Measurements from ENCODE around the gene CHAT. TPM values are rescaled to one million over a fixed set of nuclear protein-coding genes. Genes with fewer than 3 reads are reported as not detected.

The CHAT gene
- total RNA-seq, 3 donors from 2014 or later: not detected

DNA sequence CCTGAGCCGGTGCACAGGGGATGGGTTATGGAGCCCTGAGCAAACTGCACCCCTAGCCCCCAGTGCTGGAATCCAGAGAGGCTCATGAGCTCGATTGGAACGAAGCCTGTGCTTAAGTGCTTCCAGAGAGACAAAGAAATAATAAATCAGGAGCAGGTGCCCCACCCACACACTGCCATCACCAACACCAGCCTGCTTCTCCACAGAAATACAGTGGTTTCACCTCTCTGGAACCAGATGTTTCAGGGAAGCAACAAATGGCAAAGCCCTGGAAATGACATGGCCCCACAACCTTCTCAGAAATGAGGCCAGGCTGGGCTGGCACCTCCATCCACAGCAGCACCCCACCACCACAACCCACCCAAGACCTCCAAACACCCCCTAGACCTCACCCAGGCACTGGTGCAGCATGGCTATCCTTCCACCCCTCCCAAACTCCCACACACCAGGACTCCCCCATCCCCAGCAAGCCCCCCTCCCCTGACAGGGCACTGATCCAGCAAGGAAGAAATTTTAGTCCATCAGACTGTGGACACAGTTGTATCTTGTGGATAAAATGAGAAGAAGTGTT, 7.8 kb upstream of the CHAT start:
- intact Hi-C loops (cut with DNase I; ENCODE audit: low total_unique reads): no loop called here
- DNase-seq (ENCODE audit: low spot score in 2 of 2): peak in 1 of 2 donors; percentile 40
- H3K4me1 ChIP-seq: peaks cover 0 to 2% of the 10 kb centered on the region in 2 donors

DNA sequence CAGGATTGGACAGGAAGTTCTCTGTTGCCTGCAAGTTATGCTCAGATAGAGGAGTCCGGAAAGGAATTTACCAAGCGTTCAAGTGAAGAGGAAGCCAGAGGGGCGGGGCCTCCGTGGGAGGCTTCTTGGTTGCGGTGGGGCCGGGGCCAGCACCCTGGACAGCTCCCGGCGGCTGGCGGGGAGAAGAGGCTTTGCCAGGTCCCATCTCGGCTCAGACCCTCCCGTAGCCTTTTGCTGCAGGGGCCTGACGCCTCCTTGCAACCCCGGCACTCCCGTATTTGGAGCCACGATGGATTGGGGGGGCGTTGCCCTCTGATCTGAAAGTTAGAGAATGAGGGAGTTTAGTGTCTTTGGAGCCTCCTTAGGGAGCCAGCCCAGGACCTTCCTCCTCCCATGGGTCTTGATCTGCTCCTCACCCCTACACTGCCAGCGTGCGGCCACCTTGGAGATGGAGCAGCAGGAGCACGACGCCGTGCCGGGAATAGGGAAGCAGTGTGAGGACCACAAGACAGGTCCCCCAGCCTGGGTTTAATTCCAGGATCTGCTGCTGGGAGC, 6.8 kb upstream of the CHAT start:
- no peaks in the 10 kb centered on the region for H3K9me3 ChIP-seq
- TF ChIP-seq, protein P1, sequence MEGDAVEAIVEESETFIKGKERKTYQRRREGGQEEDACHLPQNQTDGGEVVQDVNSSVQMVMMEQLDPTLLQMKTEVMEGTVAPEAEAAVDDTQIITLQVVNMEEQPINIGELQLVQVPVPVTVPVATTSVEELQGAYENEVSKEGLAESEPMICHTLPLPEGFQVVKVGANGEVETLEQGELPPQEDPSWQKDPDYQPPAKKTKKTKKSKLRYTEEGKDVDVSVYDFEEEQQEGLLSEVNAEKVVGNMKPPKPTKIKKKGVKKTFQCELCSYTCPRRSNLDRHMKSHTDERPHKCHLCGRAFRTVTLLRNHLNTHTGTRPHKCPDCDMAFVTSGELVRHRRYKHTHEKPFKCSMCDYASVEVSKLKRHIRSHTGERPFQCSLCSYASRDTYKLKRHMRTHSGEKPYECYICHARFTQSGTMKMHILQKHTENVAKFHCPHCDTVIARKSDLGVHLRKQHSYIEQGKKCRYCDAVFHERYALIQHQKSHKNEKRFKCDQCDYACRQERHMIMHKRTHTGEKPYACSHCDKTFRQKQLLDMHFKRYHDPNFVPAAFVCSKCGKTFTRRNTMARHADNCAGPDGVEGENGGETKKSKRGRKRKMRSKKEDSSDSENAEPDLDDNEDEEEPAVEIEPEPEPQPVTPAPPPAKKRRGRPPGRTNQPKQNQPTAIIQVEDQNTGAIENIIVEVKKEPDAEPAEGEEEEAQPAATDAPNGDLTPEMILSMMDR (IDR thresholded peaks at IDR 0.05): no peak
- TF ChIP-seq POLR2A (IDR thresholded peaks at IDR 0.05) (no peak), POLR2AphosphoS5 (IDR thresholded peaks at IDR 0.05) (no peak)
- no peak overlapping the region for H3K4me3 ChIP-seq
- H3K4me1 ChIP-seq: peaks cover 0 to 2% of the 10 kb centered on the region in 2 donors
- H3K27me3 ChIP-seq: peaks cover 7 to 82% of the 10 kb centered on the region in 2 donors
- DNase-seq (ENCODE audit: low spot score in 2 of 2): peak in 1 of 2 donors; percentile 57
- intact Hi-C loops (cut with DNase I; ENCODE audit: low total_unique reads): no loop called here
- H3K27ac ChIP-seq: no peak overlapping the region
- no peaks in the 10 kb centered on the region for H3K36me3 ChIP-seq

More for the DNA sequence above, 7.8 kb upstream of the CHAT start:
- no peak overlapping the region for H3K27ac ChIP-seq
- H3K4me3 ChIP-seq: no peak overlapping the region
- H3K36me3 ChIP-seq: no peaks in the 10 kb centered on the region
- H3K9me3 ChIP-seq: no peaks in the 10 kb centered on the region
- TF ChIP-seq POLR2A (IDR thresholded peaks at IDR 0.05): no peak
- no peak for TF ChIP-seq POLR2AphosphoS5 (IDR thresholded peaks at IDR 0.05)
- TF ChIP-seq, protein P1 (IDR thresholded peaks at IDR 0.05): no peak
- peaks cover 7 to 79% of the 10 kb centered on the region in 2 donors for H3K27me3 ChIP-seq

GRCh38 chr10:49608166-49609005, 5.5 kb upstream of the CHAT start:
- TF ChIP-seq, protein P1 (IDR thresholded peaks at IDR 0.05): no peak
- TF ChIP-seq POLR2A (IDR thresholded peaks at IDR 0.05) (no peak), POLR2AphosphoS5 (IDR thresholded peaks at IDR 0.05) (no peak)

GRCh38 chr10:49609006-49609282, 4.9 kb upstream of the CHAT start:
- no peaks in the 10 kb centered on the region for H3K9me3 ChIP-seq
- no peak overlapping the region for H3K4me3 ChIP-seq
- DNase-seq (ENCODE audit: low spot score in 2 of 2): peak in 1 of 2 donors; percentile 38
- intact Hi-C loops (cut with DNase I; ENCODE audit: low total_unique reads): no loop called here
- no peaks in the 10 kb centered on the region for H3K36me3 ChIP-seq
- H3K27me3 ChIP-seq: peaks cover 7 to 83% of the 10 kb centered on the region in 2 donors
- no peak overlapping the region for H3K27ac ChIP-seq
- TF ChIP-seq, protein P1 (IDR thresholded peaks at IDR 0.05): no peak
- TF ChIP-seq POLR2A (IDR thresholded peaks at IDR 0.05) (no peak), POLR2AphosphoS5 (IDR thresholded peaks at IDR 0.05) (no peak)
- peaks cover 0 to 2% of the 10 kb centered on the region in 2 donors for H3K4me1 ChIP-seq

More at GRCh38 chr10:49608166-49609005, 5.5 kb upstream of the CHAT start:
- no peak for DNase-seq (ENCODE audit: low spot score in 2 of 2)
- Histone ChIP-seq H3K27me3 (peaks cover 7 to 82% of the 10 kb centered on the region in 2 donors), H3K36me3 (no peaks in the 10 kb centered on the region), H3K4me1 (peaks cover 0 to 2% of the 10 kb centered on the region in 2 donors), H3K9me3 (no peaks in the 10 kb centered on the region), H3K4me3 (no peak overlapping the region), H3K27ac (no peak overlapping the region)
- intact Hi-C loops (cut with DNase I; ENCODE audit: low total_unique reads): no loop called here
